Measurements from ENCODE around the gene SPIB. TPM values are rescaled to one million over a fixed set of nuclear protein-coding genes. Genes with fewer than 3 reads are reported as not detected.

Gene SPIB
- total and polyA plus RNA-seq, 2 of the 4 experiments (the other 2 are of a cell fraction) = not detected

GRCh38 chr19:50459067-50459456, 40.3 kb downstream of the SPIB start:
- no peaks in the 10 kb centered on the region for H3K9me1 ChIP-seq (ENCODE audit: insufficient read depth, low read length)
- H3K4ac ChIP-seq (ENCODE audit: low read depth, low read length) = no peak overlapping the region
- no peak overlapping the region for H4K91ac ChIP-seq (ENCODE audit: insufficient read depth, low read depth, low read length)
- TF ChIP-seq CTCF (conservative IDR thresholded peaks at IDR 0.05; ENCODE audit: low read depth, low read length) (no peak), RAD21 (IDR thresholded peaks at IDR 0.05; ENCODE audit: low read length) (no peak), CEBPB (IDR thresholded peaks at IDR 0.05; ENCODE audit: low read depth, low read length) (no peak), RCOR1 (IDR thresholded peaks at IDR 0.05; ENCODE audit: insufficient replicate concordance, low read length) (no peak), MAZ (IDR thresholded peaks at IDR 0.05; ENCODE audit: borderline replicate concordance, low read depth, low read length) (no peak), MAFK (IDR thresholded peaks at IDR 0.05; ENCODE audit: low read depth, low read length) (no peak), FOS (IDR thresholded peaks at IDR 0.05; ENCODE audit: low read depth, low read length) (no peak), RFX5 (IDR thresholded peaks at IDR 0.05; ENCODE audit: low read depth, low read length) (no peak), NFE2L2 (IDR thresholded peaks at IDR 0.05; ENCODE audit: low read depth, low read length) (no peak), ELK1 (IDR thresholded peaks at IDR 0.05; ENCODE audit: borderline replicate concordance, low read depth, low read length) (no peak), SMC3 (IDR thresholded peaks at IDR 0.05; ENCODE audit: low read depth, low read length) (no peak), POLR2A (IDR thresholded peaks at IDR 0.05; ENCODE audit: low read depth, low read length) (no peak), MXI1 (IDR thresholded peaks at IDR 0.05; ENCODE audit: borderline replicate concordance, low read depth, low read length) (no peak), CHD1 (IDR thresholded peaks at IDR 0.05; ENCODE audit: low read depth, low read length) (no peak), BHLHE40 (IDR thresholded peaks at IDR 0.05; ENCODE audit: low read depth, low read length) (no peak)
- TF ChIP-seq, protein P1, sequence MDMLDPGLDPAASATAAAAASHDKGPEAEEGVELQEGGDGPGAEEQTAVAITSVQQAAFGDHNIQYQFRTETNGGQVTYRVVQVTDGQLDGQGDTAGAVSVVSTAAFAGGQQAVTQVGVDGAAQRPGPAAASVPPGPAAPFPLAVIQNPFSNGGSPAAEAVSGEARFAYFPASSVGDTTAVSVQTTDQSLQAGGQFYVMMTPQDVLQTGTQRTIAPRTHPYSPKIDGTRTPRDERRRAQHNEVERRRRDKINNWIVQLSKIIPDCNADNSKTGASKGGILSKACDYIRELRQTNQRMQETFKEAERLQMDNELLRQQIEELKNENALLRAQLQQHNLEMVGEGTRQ (IDR thresholded peaks at IDR 0.05; ENCODE audit: low read depth, low read length) = no peak
- in situ Hi-C loops (cut with MboI; ENCODE audit: low sequenced_read_pairs) = no loop called here
- no peaks in the 10 kb centered on the region for H3K79me1 ChIP-seq (ENCODE audit: low read depth in 1 of 2, low read length in 2 of 2)
- ChIA-PET CTCF (no interaction called here), POLR2A (ENCODE audit: unreplicated experiment) (no interaction called here)
- no peak overlapping the region for H2BK15ac ChIP-seq (ENCODE audit: low read depth, low read length)
- ATAC-seq (ENCODE audit: low read depth) (no peak), DNase-seq (no peak)
- no peaks in the 10 kb centered on the region for H3K4me1 ChIP-seq (ENCODE audit: control insufficient read depth, insufficient read depth, low read length)
- H2AK5ac ChIP-seq (ENCODE audit: low read depth, low read length) = no peak overlapping the region
- no peak overlapping the region for H2BK5ac ChIP-seq (ENCODE audit: low read depth, low read length, poor library complexity, severe bottlenecking)
- no peak overlapping the region for H3K9ac ChIP-seq (ENCODE audit: low read depth, low read length)
- H2BK20ac ChIP-seq (ENCODE audit: low read depth, low read length) = no peak overlapping the region
- H4K20me1 ChIP-seq (ENCODE audit: insufficient read depth, low read length) = no peaks in the 10 kb centered on the region
- no peak overlapping the region for H3K23ac ChIP-seq (ENCODE audit: low read depth, low read length)
- peaks cover 12% of the 10 kb centered on the region; the same call in 1 of the 2 replicates for H3K27me3 ChIP-seq (ENCODE audit: control insufficient read depth, insufficient read depth, low read length)
- H3K18ac ChIP-seq (ENCODE audit: low read depth, low read length) = no peak overlapping the region
- intact Hi-C loops (cut with micrococcal nuclease) = no loop called here
- H3K14ac ChIP-seq (replicated peaks; ENCODE audit: low read depth, low read length) = no peak overlapping the region
- no peak overlapping the region for H3K27ac ChIP-seq (ENCODE audit: insufficient read depth, low read length)
- no peak overlapping the region for H2AK9ac ChIP-seq (replicated peaks; ENCODE audit: low read depth, low read length, poor library complexity)
- dilution Hi-C loops (cut with HindIII; ENCODE audit: low sequenced_read_pairs, unreplicated experiment) = no loop called here
- no peak overlapping the region for H3K56ac ChIP-seq (ENCODE audit: extremely low read depth, insufficient read depth, low read length)
- WGBS, 2 experiments (ENCODE audit: extremely low coverage in 2 of 2, insufficient read length in 1 of 2) = 56% methylated on average over 5 of the region's 32 CpGs; no CpG with 5 or more reads in 1 of the 2 experiments
- H3K9me3 ChIP-seq (ENCODE audit: control insufficient read depth, insufficient read depth, low read length) = no peaks in the 10 kb centered on the region
- H3K4me2 ChIP-seq (ENCODE audit: low read depth, low read length) = no peak overlapping the region
- no peak overlapping the region for H4K8ac ChIP-seq (ENCODE audit: low read depth in 2 of 2, low read length in 2 of 2)
- no peak overlapping the region for H4K5ac ChIP-seq (ENCODE audit: low read depth, low read length)
- no peak overlapping the region for H2BK120ac ChIP-seq (ENCODE audit: low read depth, low read length)
- no peaks in the 10 kb centered on the region for H3K36me3 ChIP-seq (ENCODE audit: control insufficient read depth, insufficient read depth, low read length)
- no peak overlapping the region for H2AFZ ChIP-seq (replicated peaks; ENCODE audit: low read length, poor library complexity)
- no TSS peak for BruUV-seq (replicated peaks)
- H3K4me3 ChIP-seq (ENCODE audit: insufficient read depth, low read depth, low read length) = no peak overlapping the region
